ENCODE results near the gene PDE8B. TPM values are rescaled to one million over a fixed set of nuclear protein-coding genes. Genes with fewer than 3 reads are reported as not detected.
"Not testable (repeated sequence)": the region's sequence is repeated elsewhere in the genome, so short reads cannot be mapped to it uniquely, and the experiment has no call there.

Gene PDE8B
- total RNA-seq, 2 donors from 2014 or later, result 0.10 TPM; not detected in 1

DNA sequence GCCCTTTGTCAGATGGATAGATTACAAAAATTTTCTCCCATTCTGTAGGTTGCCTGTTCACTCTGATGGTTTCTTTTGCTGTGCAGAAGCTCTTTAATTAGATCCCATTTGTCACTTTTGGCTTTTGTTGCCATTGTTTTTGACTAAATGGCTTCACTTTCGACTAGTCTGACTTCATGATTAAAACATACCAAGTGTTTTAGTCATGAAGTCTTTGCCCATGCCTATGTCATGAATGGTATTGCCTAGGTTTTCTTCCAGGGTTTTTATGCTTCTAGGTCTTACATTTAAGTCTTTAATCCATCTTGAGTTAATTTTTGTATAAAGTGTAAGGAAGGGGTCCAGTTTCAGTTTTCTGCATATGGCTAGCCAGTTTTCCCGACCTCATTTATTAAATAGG lies 172.9 kb downstream of the PDE8B start:
- H3K27ac Mint-ChIP-seq; DNase-seq (ENCODE audit: low spot score in 2 of 2); ATAC-seq: not testable (repeated sequence)
- Mint-ChIP-seq H3K36me3 (peaks cover 6 to 32% of the 10 kb centered on the region in 2 donors), H3K9me3 (peaks cover 4 to 13% of the 10 kb centered on the region in 2 donors)

- not testable (repeated sequence) for ATAC-seq; H3K27ac Mint-ChIP-seq; DNase-seq (ENCODE audit: low spot score in 2 of 2)
- H3K9me3 Mint-ChIP-seq, result peaks cover 4 to 13% of the 10 kb centered on the region in 2 donors
- H3K36me3 Mint-ChIP-seq, result peaks cover 6 to 32% of the 10 kb centered on the region in 2 donors
Measured at GRCh38 chr5:77386340-77386739, 175.9 kb downstream of the PDE8B start.

DNA sequence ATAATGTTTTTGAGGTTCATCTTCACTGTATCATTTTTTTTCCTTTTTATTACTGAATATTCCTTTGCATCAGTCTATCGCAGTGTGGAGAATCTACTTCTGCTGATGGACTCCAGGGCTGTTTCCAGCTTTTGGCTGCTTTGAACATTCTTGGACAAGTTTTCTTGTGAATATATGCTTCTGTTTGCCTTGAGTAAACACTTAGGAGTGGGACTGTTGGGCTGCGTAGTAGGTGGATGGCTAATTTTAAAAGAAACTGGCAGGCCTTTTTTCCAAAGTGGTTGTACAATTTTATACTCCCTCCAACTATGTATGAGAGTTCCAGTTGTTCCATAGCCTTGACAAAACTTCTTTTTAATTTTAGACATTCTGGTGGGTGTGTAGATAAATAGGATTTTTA lies 179.3 kb downstream of the PDE8B start:
- DNase-seq (ENCODE audit: low spot score in 2 of 2) (no peak), ATAC-seq (no peak)
- H3K36me3 Mint-ChIP-seq, result peaks cover 6 to 22% of the 10 kb centered on the region in 2 donors
- no peak overlapping the region for H3K27ac Mint-ChIP-seq
- peaks cover 4 to 7% of the 10 kb centered on the region in 2 donors for H3K9me3 Mint-ChIP-seq

GRCh38 chr5:77390221-77390620 lies 179.7 kb downstream of the PDE8B start:
- H3K27ac Mint-ChIP-seq, result no peak overlapping the region
- ATAC-seq (no peak), DNase-seq (ENCODE audit: low spot score in 2 of 2) (no peak)
- peaks cover 6 to 22% of the 10 kb centered on the region in 2 donors for H3K36me3 Mint-ChIP-seq
- H3K9me3 Mint-ChIP-seq, result peaks cover 4 to 7% of the 10 kb centered on the region in 2 donors

- Mint-ChIP-seq H3K9me3 (peaks cover 4 to 7% of the 10 kb centered on the region in 2 donors), H3K27ac (no peak overlapping the region), H3K36me3 (peaks cover 6 to 22% of the 10 kb centered on the region in 2 donors)
- ATAC-seq (no peak), DNase-seq (ENCODE audit: low spot score in 2 of 2) (no peak)
Measured at GRCh38 chr5:77390795-77391194, 180.3 kb downstream of the PDE8B start.

DNA sequence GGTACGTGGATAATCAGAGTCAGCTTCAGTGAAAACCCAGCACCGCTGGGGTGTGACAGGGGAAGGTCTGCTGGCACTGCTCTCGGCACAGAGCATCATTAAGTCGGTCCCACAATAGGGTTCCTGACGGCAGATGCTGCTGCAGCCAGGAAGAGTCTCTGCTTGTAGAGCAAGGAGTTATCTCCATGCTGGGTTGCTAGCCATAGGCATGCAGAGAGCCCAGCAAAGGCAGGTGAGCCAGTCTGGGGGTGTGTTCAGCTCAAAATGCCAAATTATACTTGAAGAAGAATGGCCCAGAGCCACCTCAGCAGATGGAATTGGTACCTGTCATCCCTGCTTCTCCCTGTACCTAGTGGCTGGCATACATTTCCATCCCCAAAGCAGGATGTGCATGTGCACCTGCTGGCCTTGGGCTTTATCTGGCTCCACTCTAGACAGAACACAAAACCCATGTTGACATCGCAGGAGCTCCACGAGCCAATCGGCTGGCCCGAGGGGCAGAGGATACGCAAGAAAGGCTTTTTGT lies 180.8 kb downstream of the PDE8B start:
- Mint-ChIP-seq H3K36me3 (peaks cover 6 to 16% of the 10 kb centered on the region in 2 donors), H3K9me3 (peaks cover 0 to 3% of the 10 kb centered on the region in 2 donors), H3K27ac (no peak overlapping the region)
- no peak for ATAC-seq
- no peak for DNase-seq (ENCODE audit: low spot score in 2 of 2)

DNA sequence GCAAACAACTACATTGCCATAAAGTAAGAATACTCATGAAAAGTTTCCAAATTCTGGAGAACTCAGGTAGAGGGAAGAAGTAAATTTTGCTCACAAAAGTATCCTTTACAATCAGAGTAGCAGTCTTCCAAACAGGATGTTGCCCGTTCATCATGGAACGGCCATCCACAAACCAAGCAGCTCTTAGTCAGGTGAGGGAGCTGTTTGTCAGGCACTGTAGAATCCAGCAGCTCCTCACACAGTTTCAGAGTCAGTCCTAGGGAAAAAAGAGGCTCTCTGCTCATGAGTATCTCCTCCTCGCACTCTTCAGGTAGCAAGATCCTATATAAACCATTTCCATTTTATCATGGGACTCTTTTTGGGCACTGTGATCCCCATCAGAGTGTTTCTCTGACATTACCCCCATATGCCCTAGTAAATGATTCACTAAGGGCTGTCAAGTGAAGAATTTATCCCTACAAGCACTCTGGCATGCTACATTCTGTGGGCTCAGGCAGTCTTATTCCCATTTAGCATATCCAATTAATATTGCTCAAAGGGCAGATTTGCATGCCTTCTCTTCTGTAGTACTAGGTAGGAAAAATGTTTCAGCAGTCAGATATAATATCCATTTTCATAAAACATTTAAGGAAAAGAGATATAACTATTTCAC lies 183.7 kb downstream of the PDE8B start:
- ATAC-seq (no peak), DNase-seq (ENCODE audit: low spot score in 2 of 2) (no peak)
- Mint-ChIP-seq H3K27ac (no peak overlapping the region), H3K36me3 (no peaks in the 10 kb centered on the region), H3K9me3 (no peaks in the 10 kb centered on the region)

DNA sequence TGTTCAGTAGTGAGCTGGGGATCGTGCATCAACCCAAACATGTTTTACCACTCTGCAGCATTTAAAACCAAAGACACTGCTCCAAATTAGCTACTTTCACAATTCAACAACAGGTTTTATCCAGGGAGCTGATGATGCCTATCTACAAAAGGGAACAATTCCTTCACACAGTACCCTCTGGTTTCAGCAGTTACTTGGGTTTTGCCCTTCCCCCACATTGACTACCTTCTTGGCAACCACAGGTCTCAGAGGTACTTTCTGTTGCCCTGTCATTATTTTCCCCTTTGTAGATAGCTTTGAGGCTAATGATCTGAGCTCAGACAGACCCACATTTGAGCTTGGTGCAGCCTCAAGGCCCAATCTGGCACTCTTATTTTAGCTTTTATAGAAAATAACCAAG lies 185.5 kb downstream of the PDE8B start:
- no peaks in the 10 kb centered on the region for H3K36me3 Mint-ChIP-seq
- ATAC-seq, result peak in 1 of 2 donors; percentile 30
- no peaks in the 10 kb centered on the region for H3K9me3 Mint-ChIP-seq
- no peak overlapping the region for H3K27ac Mint-ChIP-seq
- DNase-seq (ENCODE audit: low spot score in 2 of 2), result no peak

GRCh38 chr5:77397686-77398292 lies 187.3 kb downstream of the PDE8B start:
- no peaks in the 10 kb centered on the region for H3K9me3 Mint-ChIP-seq
- ATAC-seq (no peak), DNase-seq (ENCODE audit: low spot score in 2 of 2) (no peak)
- no peaks in the 10 kb centered on the region for H3K36me3 Mint-ChIP-seq
- H3K27ac Mint-ChIP-seq, result no peak overlapping the region

- H3K9me3 Mint-ChIP-seq, result no peaks in the 10 kb centered on the region
- H3K36me3 Mint-ChIP-seq, result no peaks in the 10 kb centered on the region
- no peak for DNase-seq (ENCODE audit: low spot score in 2 of 2)
- no peak for ATAC-seq
- no peak overlapping the region for H3K27ac Mint-ChIP-seq
Measured at GRCh38 chr5:77398458-77398857, 188.0 kb downstream of the PDE8B start.

DNA sequence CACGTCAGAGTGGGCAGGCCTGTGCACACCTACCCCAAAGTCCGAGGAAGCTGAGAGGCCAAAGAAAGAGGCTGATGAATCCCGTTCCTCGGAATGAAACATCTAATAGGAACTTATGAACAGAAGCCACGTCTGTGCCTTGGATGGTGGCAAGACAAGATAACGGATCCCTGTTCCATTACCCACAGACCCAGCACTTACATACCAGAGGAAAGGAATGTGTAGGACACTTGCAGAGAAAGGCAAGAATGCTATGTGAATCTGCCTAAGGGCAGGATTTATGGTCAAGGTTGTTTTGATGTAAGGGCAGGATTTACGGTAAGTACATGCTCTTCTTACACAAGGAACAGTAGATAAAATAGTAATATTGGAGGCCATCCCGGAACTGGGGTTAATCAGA lies 188.4 kb downstream of the PDE8B start:
- no peak for ATAC-seq
- Mint-ChIP-seq H3K9me3 (no peaks in the 10 kb centered on the region), H3K27ac (no peak overlapping the region), H3K36me3 (no peaks in the 10 kb centered on the region)
- DNase-seq (ENCODE audit: low spot score in 2 of 2), result no peak

DNA sequence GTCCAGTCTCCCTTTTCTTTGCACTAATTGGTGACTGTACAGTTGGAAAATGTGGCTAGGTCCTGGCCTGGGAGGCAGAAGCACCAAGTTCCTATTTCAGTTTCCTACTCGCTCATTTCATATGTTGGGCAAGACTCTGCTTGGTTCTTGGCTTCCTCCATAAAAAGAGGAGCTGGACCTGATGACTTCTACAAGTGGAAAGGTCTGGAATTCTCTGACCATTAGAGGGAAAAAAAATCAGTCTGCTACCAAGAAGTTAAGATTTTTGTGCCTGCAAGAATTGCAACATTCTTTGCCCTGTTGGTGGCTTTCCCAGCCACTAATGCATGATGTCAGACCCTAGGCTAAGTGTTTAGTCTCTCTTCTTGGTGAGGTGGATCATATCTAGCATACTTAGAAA lies 190.2 kb downstream of the PDE8B start:
- H3K27ac Mint-ChIP-seq, result no peak overlapping the region
- no peak for ATAC-seq
- no peaks in the 10 kb centered on the region for H3K9me3 Mint-ChIP-seq
- no peaks in the 10 kb centered on the region for H3K36me3 Mint-ChIP-seq
- no peak for DNase-seq (ENCODE audit: low spot score in 2 of 2)

- no peaks in the 10 kb centered on the region for H3K36me3 Mint-ChIP-seq
Measured at GRCh38 chr5:77402796-77403195, 192.3 kb downstream of the PDE8B start.

DNA sequence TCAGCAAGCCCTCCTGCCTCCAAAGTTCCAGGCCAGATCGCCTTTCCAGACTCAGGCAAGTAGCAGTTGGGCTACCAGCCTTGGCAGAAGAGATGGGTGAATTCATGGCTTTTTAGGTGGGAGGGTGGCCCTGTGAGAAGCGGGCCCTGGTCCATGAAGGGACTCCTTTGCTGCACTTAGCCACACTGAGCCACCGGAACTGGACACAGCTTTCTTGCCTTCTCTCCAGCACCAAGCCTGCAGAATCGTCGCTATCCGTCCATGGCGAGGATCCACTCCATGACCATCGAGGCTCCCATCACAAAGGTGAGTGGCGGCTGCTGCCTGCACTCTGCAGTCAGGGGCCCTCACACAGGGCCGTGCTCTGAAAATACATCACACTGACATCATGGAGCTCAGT lies 196.7 kb downstream of the PDE8B start:
- Mint-ChIP-seq H3K27ac (no peak overlapping the region), H3K9me3 (no peaks in the 10 kb centered on the region), H3K36me3 (no peaks in the 10 kb centered on the region)
- DNase-seq (ENCODE audit: low spot score in 2 of 2) (no peak), ATAC-seq (no peak)

More at GRCh38 chr5:77402796-77403195, 192.3 kb downstream of the PDE8B start:
- DNase-seq (ENCODE audit: low spot score in 2 of 2), result no peak
- no peak for ATAC-seq
- no peaks in the 10 kb centered on the region for H3K9me3 Mint-ChIP-seq
- no peak overlapping the region for H3K27ac Mint-ChIP-seq

DNA sequence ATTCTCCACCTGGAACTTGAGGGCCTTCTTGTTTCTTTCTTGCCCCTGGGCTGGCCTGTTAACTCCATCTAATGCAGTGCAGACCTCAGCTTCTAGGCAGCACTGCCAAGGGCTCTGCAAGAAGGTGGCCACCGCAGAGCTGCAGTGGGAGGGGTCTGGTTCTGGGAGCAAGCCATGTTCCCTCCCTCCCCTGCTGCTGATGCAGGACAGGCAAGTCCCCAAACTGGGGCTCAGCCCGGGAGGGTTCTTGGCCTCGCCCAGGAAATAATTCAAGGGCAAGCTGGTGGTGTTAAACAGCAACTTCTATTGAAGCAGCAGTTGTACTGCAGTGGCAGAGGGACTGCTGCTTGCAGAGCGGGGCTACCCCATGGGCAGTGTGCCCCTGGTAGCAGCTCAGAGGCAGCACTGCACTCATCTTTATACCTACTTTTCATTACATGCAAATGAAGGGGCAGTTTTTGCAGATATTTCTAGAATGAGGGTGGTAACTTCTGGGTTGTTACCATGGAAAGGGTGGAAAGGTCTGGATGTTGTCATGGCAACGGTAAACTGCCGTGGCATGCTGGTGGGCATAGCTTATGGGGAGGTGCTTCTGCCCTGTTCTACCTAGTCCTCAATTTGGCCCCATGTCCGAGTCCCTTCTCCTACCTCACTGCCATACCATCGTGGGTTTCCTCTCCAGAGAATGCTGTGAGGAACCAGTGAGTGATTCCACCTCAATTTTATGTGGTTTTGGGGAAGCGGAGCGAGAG lies 199.6 kb downstream of the PDE8B start:
- H3K9me3 Mint-ChIP-seq, result no peaks in the 10 kb centered on the region
- no peak for ATAC-seq
- H3K36me3 Mint-ChIP-seq, result no peaks in the 10 kb centered on the region
- H3K27ac Mint-ChIP-seq, result no peak overlapping the region
- DNase-seq (ENCODE audit: low spot score in 2 of 2), result no peak

DNA sequence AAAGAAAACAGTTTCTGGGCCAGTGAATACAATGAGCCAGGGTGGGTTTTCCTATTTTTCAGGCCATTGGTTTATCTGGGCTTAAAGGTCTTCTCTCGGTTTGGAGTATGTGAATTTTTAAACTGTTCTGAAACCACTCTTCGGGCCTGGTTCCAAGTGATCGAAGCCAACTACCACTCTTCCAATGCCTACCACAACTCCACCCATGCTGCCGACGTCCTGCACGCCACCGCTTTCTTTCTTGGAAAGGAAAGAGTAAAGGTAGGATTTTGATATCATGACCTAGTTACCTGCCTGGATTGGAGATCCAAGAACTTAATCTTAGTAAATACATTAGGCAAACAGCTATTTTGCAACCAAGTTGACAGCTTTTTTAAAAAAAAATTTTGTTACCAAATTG lies 202.6 kb downstream of the PDE8B start:
- H3K36me3 Mint-ChIP-seq, result no peaks in the 10 kb centered on the region
- DNase-seq (ENCODE audit: low spot score in 2 of 2) (no peak), ATAC-seq (no peak)
- H3K9me3 Mint-ChIP-seq, result no peaks in the 10 kb centered on the region
- no peak overlapping the region for H3K27ac Mint-ChIP-seq

DNA sequence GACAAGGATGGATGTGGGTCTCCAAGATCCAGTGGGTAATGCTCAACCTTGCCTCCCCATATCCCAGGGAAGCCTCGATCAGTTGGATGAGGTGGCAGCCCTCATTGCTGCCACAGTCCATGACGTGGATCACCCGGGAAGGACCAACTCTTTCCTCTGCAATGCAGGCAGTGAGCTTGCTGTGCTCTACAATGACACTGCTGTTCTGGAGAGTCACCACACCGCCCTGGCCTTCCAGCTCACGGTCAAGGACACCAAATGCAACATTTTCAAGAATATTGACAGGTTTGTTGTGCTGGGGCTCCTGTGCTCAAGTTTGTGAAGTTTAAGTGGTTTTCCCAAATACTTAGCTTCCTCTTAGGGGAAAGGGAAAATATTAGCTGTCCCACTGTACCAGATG lies 207.7 kb downstream of the PDE8B start:
- Mint-ChIP-seq H3K36me3 (peaks cover 0 to 6% of the 10 kb centered on the region in 2 donors), H3K27ac (no peak overlapping the region), H3K9me3 (peaks cover 0 to 4% of the 10 kb centered on the region in 2 donors)
- ATAC-seq, result no peak
- DNase-seq (ENCODE audit: low spot score in 2 of 2), result no peak

Measured in activated naive CD4-positive, alpha-beta T cell treated with anti-CD3 and anti-CD28 coated beads, Interleukin-2, amount 50 U/mL, for 72 hours (primary cell).